ENCODE results near the gene CTNNBL1.

CTNNBL1 gene

DNA sequence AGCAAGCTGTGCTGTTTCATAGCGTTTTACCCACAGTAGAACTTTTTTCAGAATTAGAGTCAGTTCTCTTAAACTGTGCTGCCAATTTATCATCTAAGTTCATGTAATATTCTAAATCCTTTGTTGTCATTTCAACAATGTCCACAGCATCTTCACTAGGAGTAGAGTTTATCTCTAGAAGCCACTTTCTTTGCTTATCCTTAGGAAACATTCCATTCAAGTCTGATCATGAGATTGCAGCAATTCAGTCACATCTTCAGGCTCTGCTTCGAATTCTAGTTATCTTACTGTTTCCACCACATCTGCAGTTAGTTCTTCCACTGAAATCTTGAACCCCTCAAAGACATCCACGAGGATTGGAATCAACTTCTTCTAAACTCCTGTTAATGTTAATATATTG lies 12.5 kb downstream of the CTNNBL1 start:
- no peaks in the 10 kb centered on the region for H3K27me3 ChIP-seq (ENCODE audit: insufficient read depth, poor library complexity, severe bottlenecking)

DNA sequence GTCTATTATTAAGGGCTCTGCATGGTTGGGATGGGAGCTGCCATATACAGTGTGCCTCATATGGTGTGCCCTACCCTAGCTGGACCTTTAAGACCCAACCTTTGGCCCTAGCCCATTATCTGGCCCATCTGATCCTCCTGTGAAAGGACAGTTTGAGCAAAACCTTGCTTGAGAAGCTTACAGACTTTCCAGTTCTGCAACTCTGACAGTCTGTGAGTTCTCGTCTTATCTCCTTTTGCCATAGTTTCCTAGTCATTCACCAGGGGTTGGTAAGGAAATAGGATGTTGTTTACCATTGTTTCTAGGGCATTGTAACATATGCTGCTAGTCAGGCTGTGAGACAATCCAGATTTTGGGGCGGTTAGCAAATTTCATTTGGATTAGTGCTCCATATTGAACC lies 17.2 kb downstream of the CTNNBL1 start:
- Histone ChIP-seq H3K27me3 (ENCODE audit: insufficient read depth, poor library complexity, severe bottlenecking) (no peaks in the 10 kb centered on the region), H3K36me3 (ENCODE audit: low read depth) (no peaks in the 10 kb centered on the region), H3K4me3 (ENCODE audit: severe bottlenecking) (no peak overlapping the region), H3K4me1 (ENCODE audit: insufficient read depth, poor library complexity, severe bottlenecking) (peaks cover 4% of the 10 kb centered on the region), H3K27ac (ENCODE audit: poor library complexity, severe bottlenecking) (no peak overlapping the region), H3K9me3 (ENCODE audit: severe bottlenecking) (no peaks in the 10 kb centered on the region)
- DNase-seq (ENCODE audit: low spot score) = no peak
- ATAC-seq (ENCODE audit: low read depth) = peak; percentile 8; the same call in 1 of the 3 replicates
- TF ChIP-seq, protein P1, sequence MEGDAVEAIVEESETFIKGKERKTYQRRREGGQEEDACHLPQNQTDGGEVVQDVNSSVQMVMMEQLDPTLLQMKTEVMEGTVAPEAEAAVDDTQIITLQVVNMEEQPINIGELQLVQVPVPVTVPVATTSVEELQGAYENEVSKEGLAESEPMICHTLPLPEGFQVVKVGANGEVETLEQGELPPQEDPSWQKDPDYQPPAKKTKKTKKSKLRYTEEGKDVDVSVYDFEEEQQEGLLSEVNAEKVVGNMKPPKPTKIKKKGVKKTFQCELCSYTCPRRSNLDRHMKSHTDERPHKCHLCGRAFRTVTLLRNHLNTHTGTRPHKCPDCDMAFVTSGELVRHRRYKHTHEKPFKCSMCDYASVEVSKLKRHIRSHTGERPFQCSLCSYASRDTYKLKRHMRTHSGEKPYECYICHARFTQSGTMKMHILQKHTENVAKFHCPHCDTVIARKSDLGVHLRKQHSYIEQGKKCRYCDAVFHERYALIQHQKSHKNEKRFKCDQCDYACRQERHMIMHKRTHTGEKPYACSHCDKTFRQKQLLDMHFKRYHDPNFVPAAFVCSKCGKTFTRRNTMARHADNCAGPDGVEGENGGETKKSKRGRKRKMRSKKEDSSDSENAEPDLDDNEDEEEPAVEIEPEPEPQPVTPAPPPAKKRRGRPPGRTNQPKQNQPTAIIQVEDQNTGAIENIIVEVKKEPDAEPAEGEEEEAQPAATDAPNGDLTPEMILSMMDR (IDR thresholded peaks at IDR 0.05; ENCODE audit: poor library complexity, severe bottlenecking) = no peak

More for the DNA sequence above, 12.5 kb downstream of the CTNNBL1 start:
- peaks cover 7% of the 10 kb centered on the region; the same call in 1 of the 2 replicates for H3K36me3 ChIP-seq (ENCODE audit: low read depth)
- no peak overlapping the region for H3K4me3 ChIP-seq (ENCODE audit: severe bottlenecking)
- H3K4me1 ChIP-seq (ENCODE audit: insufficient read depth, poor library complexity, severe bottlenecking) = peaks cover 7% of the 10 kb centered on the region
- H3K9me3 ChIP-seq (ENCODE audit: severe bottlenecking) = no peaks in the 10 kb centered on the region
- DNase-seq (ENCODE audit: low spot score) = no peak
- TF ChIP-seq, protein P1 (IDR thresholded peaks at IDR 0.05; ENCODE audit: poor library complexity, severe bottlenecking) = no peak
- no peak overlapping the region for H3K27ac ChIP-seq (ENCODE audit: poor library complexity, severe bottlenecking)
- no peak for ATAC-seq (ENCODE audit: low read depth)

DNA sequence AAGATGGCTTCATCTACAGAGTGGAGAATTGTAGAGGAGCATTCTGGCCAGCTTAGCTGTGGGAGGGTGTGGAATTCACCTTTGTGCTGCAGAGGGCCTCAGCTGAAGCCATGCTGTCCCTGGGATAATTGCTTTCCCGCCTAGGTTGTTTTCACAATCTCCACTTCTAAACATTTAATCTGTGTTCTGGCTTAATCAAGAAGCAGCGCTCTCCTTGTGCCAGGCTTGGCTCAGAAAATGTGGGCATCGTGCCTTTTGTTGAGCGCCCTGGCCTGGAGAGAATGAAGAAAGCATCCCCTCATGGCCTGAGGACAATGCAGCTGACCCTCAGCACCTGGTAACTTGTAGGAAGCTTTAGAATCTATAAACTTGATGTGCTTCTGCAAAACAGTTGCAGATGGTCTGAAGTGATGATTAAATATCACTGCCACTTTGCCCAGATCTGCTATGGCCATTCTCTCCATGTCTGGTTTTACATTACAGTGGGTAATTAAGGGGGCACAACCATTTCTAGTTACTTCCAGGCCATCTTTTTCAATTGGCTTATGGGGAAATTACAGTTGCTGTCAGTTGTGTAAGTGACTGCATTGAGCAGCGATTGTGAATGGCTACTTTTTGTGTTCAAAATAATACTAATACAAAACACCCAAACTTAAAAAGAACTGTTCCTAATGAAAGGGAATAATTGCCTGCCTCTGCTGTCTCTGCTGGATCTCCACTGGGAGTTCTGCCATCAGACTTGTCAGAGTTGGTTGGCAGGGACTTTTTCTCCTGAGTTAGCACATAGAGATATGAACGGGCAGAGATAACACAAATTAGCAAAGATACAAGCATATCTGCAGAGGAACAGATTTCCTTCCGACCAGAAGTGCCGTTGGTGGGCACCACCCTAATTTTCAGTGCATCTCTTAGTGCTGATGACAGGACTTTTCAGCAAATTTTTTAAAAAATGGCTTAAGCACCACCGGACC lies 18.4 kb downstream of the CTNNBL1 start:
- DNase-seq (ENCODE audit: low spot score) = no peak
- no peaks in the 10 kb centered on the region for H3K36me3 ChIP-seq (ENCODE audit: low read depth)
- H3K9me3 ChIP-seq (ENCODE audit: severe bottlenecking) = no peaks in the 10 kb centered on the region
- no peaks in the 10 kb centered on the region for H3K27me3 ChIP-seq (ENCODE audit: insufficient read depth, poor library complexity, severe bottlenecking)
- H3K4me3 ChIP-seq (ENCODE audit: severe bottlenecking) = no peak overlapping the region
- peaks cover 4% of the 10 kb centered on the region for H3K4me1 ChIP-seq (ENCODE audit: insufficient read depth, poor library complexity, severe bottlenecking)
- TF ChIP-seq, protein P1 (IDR thresholded peaks at IDR 0.05; ENCODE audit: poor library complexity, severe bottlenecking) = no peak
- H3K27ac ChIP-seq (ENCODE audit: poor library complexity, severe bottlenecking) = no peak overlapping the region
- ATAC-seq (ENCODE audit: low read depth) = no peak

DNA sequence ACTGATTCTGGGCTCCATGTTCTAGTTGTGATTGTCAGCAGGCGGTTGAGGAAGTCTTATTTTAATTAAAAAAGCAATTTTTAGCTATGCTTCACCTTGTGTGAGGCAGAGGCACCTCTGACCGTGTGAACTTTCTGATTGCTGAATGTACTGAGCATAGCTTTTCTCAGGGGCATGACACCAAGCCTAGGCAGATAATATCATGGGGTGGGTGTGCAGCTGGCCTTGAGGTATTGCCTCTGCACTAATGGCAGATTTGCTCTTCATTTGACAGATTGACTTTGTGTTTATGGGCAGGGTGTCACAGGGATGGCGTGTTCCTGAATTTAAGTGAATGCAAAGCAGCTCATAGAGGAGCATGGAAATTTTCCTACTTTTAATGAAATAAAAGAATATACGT lies 19.6 kb downstream of the CTNNBL1 start:
- Histone ChIP-seq H3K9me3 (ENCODE audit: severe bottlenecking) (no peaks in the 10 kb centered on the region), H3K36me3 (ENCODE audit: low read depth) (no peaks in the 10 kb centered on the region), H3K4me1 (ENCODE audit: insufficient read depth, poor library complexity, severe bottlenecking) (peaks cover 4% of the 10 kb centered on the region), H3K27me3 (ENCODE audit: insufficient read depth, poor library complexity, severe bottlenecking) (no peaks in the 10 kb centered on the region), H3K27ac (ENCODE audit: poor library complexity, severe bottlenecking) (no peak overlapping the region), H3K4me3 (ENCODE audit: severe bottlenecking) (no peak overlapping the region)
- ATAC-seq (ENCODE audit: low read depth) (no peak), DNase-seq (ENCODE audit: low spot score) (no peak)
- TF ChIP-seq, protein P1 (IDR thresholded peaks at IDR 0.05; ENCODE audit: poor library complexity, severe bottlenecking) = no peak
